ENCODE data around the gene NEAT1. TPM values are rescaled to one million over a fixed set of nuclear protein-coding genes. Genes with fewer than 3 reads are reported as not detected.

Gene NEAT1
- total and polyA plus RNA-seq, 2 experiments from 2014 or later: 5.3 to 7.2 TPM

GRCh38 chr11:65381716-65382032 lies 40.9 kb upstream of the NEAT1 start (continued):
- no peak for TF ChIP-seq EZH2 (IDR thresholded peaks at IDR 0.05; ENCODE audit: low read depth, unreplicated experiment)

- peaks cover 23% of the 10 kb centered on the region for H3K4me1 Mint-ChIP-seq
- no peaks in the 10 kb centered on the region for H3K9me3 Mint-ChIP-seq
- peaks cover 12% of the 10 kb centered on the region for H3K4me1 ChIP-seq (ENCODE audit: insufficient read depth)
- H4K20me1 ChIP-seq (replicated peaks; ENCODE audit: insufficient read depth): no peaks in the 10 kb centered on the region
- H3K36me3 ChIP-seq (ENCODE audit: insufficient read depth): no peaks in the 10 kb centered on the region
- H3K4me2 ChIP-seq: peak within 1 kb of the TSS; percentile 21; the same call in 1 of the 2 replicates
- H3F3A ChIP-seq (replicated peaks; ENCODE audit: low read depth): 0 out of 2 replicates have a peak, but pooled peaks cover 5% of the 10 kb centered on the region
- H3K36me3 Mint-ChIP-seq (ENCODE audit: low read depth): no peaks in the 10 kb centered on the region
- DNase-seq (ENCODE audit: low spot score): peak; percentile 70
- no peaks in the 10 kb centered on the region for H3K27me3 ChIP-seq (ENCODE audit: insufficient read depth)
- H3K4me3 Mint-ChIP-seq: peak within 1 kb of the TSS; percentile 50
- TF ChIP-seq STAT1 (IDR thresholded peaks at IDR 0.05; ENCODE audit: unreplicated experiment): no peak
- no peak for TF ChIP-seq ZNF331 (CRISPR knock-in tag; IDR thresholded peaks at IDR 0.05; ENCODE audit: low read depth)
- peak; percentile 43 to 69 for TF ChIP-seq CTCF (conservative IDR thresholded peaks at IDR 0.05; ENCODE audit: low read depth in 2 of 2)
- 0 out of 2 replicates have a peak, but pooled peaks have one; percentile 13 for TF ChIP-seq POLR2AphosphoS5 (IDR thresholded peaks at IDR 0.05; ENCODE audit: low read depth)
- ATAC-seq: peak; percentile 67
- no peaks in the 10 kb centered on the region for H3K9me2 ChIP-seq (ENCODE audit: insufficient read depth)
- peaks cover 18% of the 10 kb centered on the region for H3K27me3 Mint-ChIP-seq (ENCODE audit: insufficient read depth, low read depth, poor library complexity)
- H3K27ac ChIP-seq (ENCODE audit: low read depth): no peak within 1 kb of the TSS; the same call in 1 of the 2 replicates
- H2AFZ ChIP-seq: peak within 1 kb of the TSS; percentile 67
- H3K27ac Mint-ChIP-seq: peak within 1 kb of the TSS; percentile 90
- H3K4me3 ChIP-seq: 0 out of 2 replicates have a peak within 1 kb of the TSS, but pooled peaks have one; percentile 36
- no peaks in the 10 kb centered on the region for H3K79me2 ChIP-seq (replicated peaks; ENCODE audit: insufficient read depth)
These were observed 40.4 kb upstream of the NEAT1 start, which contains the start of gene SLC25A45 for GRCh38 chr11:65382033-65382803. TSS of gene SLC25A45 (minus strand) at chr11:65382646. CDS start at chr11:65381951, 695 bp downstream.

GRCh38 chr11:65382804-65383368 lies 39.7 kb upstream of the NEAT1 start:
- H2AFZ ChIP-seq: peak overlapping the region; percentile 67
- H3K36me3 Mint-ChIP-seq (ENCODE audit: low read depth): no peaks in the 10 kb centered on the region
- H3K9me2 ChIP-seq (ENCODE audit: insufficient read depth): no peaks in the 10 kb centered on the region
- H3K27me3 Mint-ChIP-seq (ENCODE audit: insufficient read depth, low read depth, poor library complexity): peaks cover 18% of the 10 kb centered on the region
- no peaks in the 10 kb centered on the region for H3K27me3 ChIP-seq (ENCODE audit: insufficient read depth)
- ATAC-seq: no peak
- peak overlapping the region; percentile 21; the same call in 1 of the 2 replicates for H3K4me2 ChIP-seq
- H3K4me1 Mint-ChIP-seq: peaks cover 23% of the 10 kb centered on the region
- H4K20me1 ChIP-seq (replicated peaks; ENCODE audit: insufficient read depth): no peaks in the 10 kb centered on the region
- peaks cover 13% of the 10 kb centered on the region for H3K4me1 ChIP-seq (ENCODE audit: insufficient read depth)
- no peak overlapping the region for H3K27ac ChIP-seq (ENCODE audit: low read depth)
- H3F3A ChIP-seq (replicated peaks; ENCODE audit: low read depth): 0 out of 2 replicates have a peak, but pooled peaks cover 6% of the 10 kb centered on the region
- no peak overlapping the region for H3K4me3 ChIP-seq
- no peak for DNase-seq (ENCODE audit: low spot score)
- no peaks in the 10 kb centered on the region for H3K36me3 ChIP-seq (ENCODE audit: insufficient read depth)
- H3K27ac Mint-ChIP-seq: peak overlapping the region; percentile 90
- peak overlapping the region; percentile 10; the same call in 2 of the 3 replicates for H3K4me3 Mint-ChIP-seq
- H3K79me2 ChIP-seq (replicated peaks; ENCODE audit: insufficient read depth): no peaks in the 10 kb centered on the region
- TF ChIP-seq POLR2AphosphoS5 (IDR thresholded peaks at IDR 0.05; ENCODE audit: low read depth) (no peak), CREB1 (CRISPR knock-in tag; IDR thresholded peaks at IDR 0.05; ENCODE audit: low read depth) (no peak), STAT1 (IDR thresholded peaks at IDR 0.05; ENCODE audit: unreplicated experiment) (no peak), ZNF114 (CRISPR knock-in tag; IDR thresholded peaks at IDR 0.05) (no peak), EZH2 (IDR thresholded peaks at IDR 0.05; ENCODE audit: low read depth, unreplicated experiment) (no peak)
- no peaks in the 10 kb centered on the region for H3K9me3 Mint-ChIP-seq

All from GM23338 (cell line).